Upper lobe of left lung (tissue), 6 donors: ENCODE measurements around the gene BEST1. TPM values are rescaled to one million over a fixed set of nuclear protein-coding genes. Genes with fewer than 3 reads are reported as not detected.
"Not testable (repeated sequence)": the region's sequence is repeated elsewhere in the genome, so short reads cannot be mapped to it uniquely, and the experiment has no call there.

Experiments
- ATAC-seq, 2 donors: fragments of 200-7000 bp; cut with Tn5 transposase; one replicate each; pipeline ENCODE4 v1.9.1; 2022; ENCODE audit warnings: mild to moderate bottlenecking in 2 of 2, moderate library complexity in 2 of 2; ENCODE audit not compliant: low FRiP score in 2 of 2
- DNase-seq, 2 donors: peaks; one replicate each; pipeline ENCODE4 v3.0.0-alpha.2; 2019 to 2020
- H3K27ac ChIP-seq, 4 donors: fragments of 200-600 bp; sonication (generic); one replicate each; pipeline ENCODE4 v1.5.1; 2016 to 2019
- H3K27me3 ChIP-seq, 4 donors: fragments of 200-600 bp; sonication (generic); one replicate each; pipeline ENCODE4 v1.5.1; 2017 to 2019
- H3K36me3 ChIP-seq, 4 donors: fragments of 200-600 bp; sonication (generic); one replicate each; pipeline ENCODE4 v1.5.1; 2016 to 2019
- H3K4me1 ChIP-seq, 4 donors: fragments of 200-600 bp; sonication (generic); one replicate each; pipeline ENCODE4 v1.5.1; 2018 to 2019
- H3K4me3 ChIP-seq, 4 donors: fragments of 200-600 bp; sonication (generic); one replicate each; pipeline ENCODE4 v1.5.1; 2017 to 2019; ENCODE audit warnings: mild to moderate bottlenecking in 2 of 4, moderate library complexity in 1 of 4
- H3K9me3 ChIP-seq, 4 donors: fragments of 200-600 bp; sonication (generic); one replicate each; pipeline ENCODE4 v1.5.1; 2018 to 2019
- CTCF ChIP-seq, 6 experiments: fragments of 450-650 bp in 4 of 6; fragments of 200-600 bp in 2 of 6; sonication (generic) in 2 of 6; IDR thresholded peaks; one replicate each; pipeline ENCODE4 v1.5.1; 2016 to 2019; ENCODE audit warnings: antibody characterized with exemption in 6 of 6
- EP300 ChIP-seq, 4 donors: sonication (generic); formaldehyde crosslinking; IDR thresholded peaks; one replicate each; pipeline ENCODE4 v1.5.1; 2017; ENCODE audit warnings: antibody characterized with exemption in 4 of 4, control low read depth in 2 of 4
- POLR2A ChIP-seq, 4 donors: fragments of 450-650 bp; IDR thresholded peaks; one replicate each; pipeline ENCODE4 v1.5.1; 2016 to 2017; ENCODE audit warnings: antibody characterized with exemption in 4 of 4, mild to moderate bottlenecking in 2 of 4
- POLR2AphosphoS5 ChIP-seq, 2 donors: sonication (generic); formaldehyde crosslinking; IDR thresholded peaks; one replicate each; pipeline ENCODE4 v1.5.1; 2017; ENCODE audit warnings: antibody characterized with exemption in 2 of 2
- WGBS, 2 donors: methylation state at CpG; one replicate each; pipeline ENCODE4 v1.1.5; 2017 to 2018; 5-methylcytosine and 5-hydroxymethylcytosine counted together
- total RNA-seq, 6 donors: library from RNA; depleted of rRNA in 4 of 6; stranded (reverse); fragments of >200 nt in 4 of 6; gene quantifications; one replicate each; pipeline versions ENCODE4 v1.1.0 to v1.2.1, GENCODE V29; 2016 to 2021
- donor health status: DM: no; HTN: no; CAD: no; lungs with moderate emphysema.
- donor health status: DM: no; HTN: yes; CAD: no; lungs with severe emphysema.

Gene BEST1
- total RNA-seq, 6 donors from 2014 or later = 6.5 to 18.9 (median 10.4) TPM

GRCh38 chr11:61963016-61963281 lies 12.8 kb downstream of the BEST1 start:
- ATAC-seq (no peak), DNase-seq (no peak)
- Histone ChIP-seq H3K4me1 (peaks cover 30 to 37% (median 32%) of the 10 kb centered on the region in 4 donors), H3K4me3 (no peak overlapping the region), H3K27me3 (no peaks in the 10 kb centered on the region), H3K36me3 (peaks cover 6 to 52% (median 25%) of the 10 kb centered on the region in 4 donors), H3K9me3 (no peaks in the 10 kb centered on the region), H3K27ac (peak overlapping the region; percentile 98 to 99 (median 99))
- WGBS, 2 donors = 86 to 93% methylated on average over 3 of the region's 3 CpGs
- TF ChIP-seq POLR2A (IDR thresholded peaks at IDR 0.05) = no peak
- TF ChIP-seq POLR2AphosphoS5 (IDR thresholded peaks at IDR 0.05) = peak in 1 of 2 donors; percentile 33

- Histone ChIP-seq H3K27ac (peak overlapping the region; percentile 98 to 99 (median 99)), H3K4me1 (peaks cover 34 to 39% (median 36%) of the 10 kb centered on the region in 4 donors), H3K4me3 (peak overlapping the region in 2 of 4 donors; percentile 0 to 88), H3K36me3 (peaks cover 6 to 48% (median 25%) of the 10 kb centered on the region in 4 donors), H3K9me3 (no peaks in the 10 kb centered on the region), H3K27me3 (no peaks in the 10 kb centered on the region)
- TF ChIP-seq EP300 (IDR thresholded peaks at IDR 0.05) (peak in 1 of 4 donors; percentile 23), CTCF (IDR thresholded peaks at IDR 0.05) (no peak), POLR2AphosphoS5 (IDR thresholded peaks at IDR 0.05) (peak in 1 of 2 donors; percentile 86), POLR2A (IDR thresholded peaks at IDR 0.05) (peak in 1 of 4 donors; percentile 58)
- ATAC-seq (peak; percentile 36 to 58), DNase-seq (peak in 1 of 2 donors; percentile 70)
- WGBS, 2 donors = 34 to 37% methylated on average over 10 of the region's 10 CpGs
These were observed 13.3 kb downstream of the BEST1 start for GRCh38 chr11:61963282-61964057.

GRCh38 chr11:61964058-61964665 lies 14.0 kb downstream of the BEST1 start:
- 74 to 79% methylated on average over 4 of the region's 4 CpGs for WGBS, 2 donors
- Histone ChIP-seq H3K4me1 (peaks cover 41 to 46% (median 43%) of the 10 kb centered on the region in 4 donors), H3K27me3 (no peaks in the 10 kb centered on the region), H3K4me3 (peak overlapping the region in 3 of 4 donors; percentile 0 to 88 (median 79)), H3K9me3 (no peaks in the 10 kb centered on the region), H3K27ac (peak overlapping the region; percentile 98 to 99 (median 99)), H3K36me3 (peaks cover 6 to 46% (median 25%) of the 10 kb centered on the region in 4 donors)
- TF ChIP-seq POLR2A (IDR thresholded peaks at IDR 0.05) (peak in 1 of 4 donors; percentile 64), CTCF (IDR thresholded peaks at IDR 0.05) (no peak), EP300 (IDR thresholded peaks at IDR 0.05) (no peak), POLR2AphosphoS5 (IDR thresholded peaks at IDR 0.05) (peak; percentile 56 to 75)
- ATAC-seq (no peak), DNase-seq (no peak)

GRCh38 chr11:61964666-61965271 lies 14.6 kb downstream of the BEST1 start:
- H3K9me3 ChIP-seq, ATAC-seq, H3K27me3 ChIP-seq: not testable (repeated sequence)
- TF ChIP-seq POLR2A (IDR thresholded peaks at IDR 0.05) = peak in 1 of 4 donors; percentile 5
- peak in 1 of 6 experiments; percentile 11 for TF ChIP-seq CTCF (IDR thresholded peaks at IDR 0.05)
- peak; percentile 38 to 64 for TF ChIP-seq POLR2AphosphoS5 (IDR thresholded peaks at IDR 0.05)
- Histone ChIP-seq H3K4me3 (peak overlapping the region; percentile 79 to 89 (median 84)), H3K36me3 (peaks cover 6 to 44% (median 25%) of the 10 kb centered on the region in 4 donors), H3K27ac (peak overlapping the region; percentile 98 to 99 (median 99)), H3K4me1 (peaks cover 47 to 52% (median 48%) of the 10 kb centered on the region in 4 donors)
- peak in 1 of 2 donors; percentile 73 for DNase-seq
- WGBS, 2 donors = 42 to 46% methylated on average over 4 to 9 of the region's 9 CpGs

- TF ChIP-seq POLR2AphosphoS5 (IDR thresholded peaks at IDR 0.05) = peak in 1 of 2 donors; percentile 64
- TF ChIP-seq CTCF (IDR thresholded peaks at IDR 0.05) = no peak
- Histone ChIP-seq H3K4me1 (peaks cover 61 to 67% (median 64%) of the 10 kb centered on the region in 4 donors), H3K36me3 (peaks cover 6 to 44% (median 25%) of the 10 kb centered on the region in 4 donors), H3K4me3 (peak overlapping the region; percentile 79 to 89 (median 84)), H3K27me3 (no peaks in the 10 kb centered on the region), H3K9me3 (no peaks in the 10 kb centered on the region), H3K27ac (peak overlapping the region; percentile 98 to 99 (median 99))
- ATAC-seq = no peak
- DNase-seq = no peak
- WGBS, 2 donors = 0% methylated on average over 12 to 13 of the region's 13 CpGs
These were observed 16.6 kb downstream of the BEST1 start for GRCh38 chr11:61966734-61967115.
